Liver (tissue), 9 donors: Measurements from ENCODE around the gene IQSEC3. TPM values are rescaled to one million over a fixed set of nuclear protein-coding genes. Genes with fewer than 3 reads are reported as not detected.

Experiments
- DNase-seq: peaks from one replicate; pipeline ENCODE4 v3.0.0-alpha.2; 2017; ENCODE audit warnings: low spot score
- H3K27ac ChIP-seq, 2 donors: one replicate each; pipeline ENCODE4 v1.7.0; 2013; ENCODE audit warnings: inconsistent platforms in 2 of 2, low read length in 2 of 2, control low read depth in 1 of 2, low read depth in 1 of 2, mild to moderate bottlenecking in 1 of 2
- H3K27me3 ChIP-seq, 4 donors: one replicate each; pipeline versions ENCODE4 v1.6.1 to v1.7.0; 2013; ENCODE audit warnings: low read length in 3 of 4, inconsistent platforms in 1 of 4, mild to moderate bottlenecking in 1 of 4, moderate library complexity in 1 of 4; ENCODE audit not compliant: control insufficient read depth in 4 of 4, insufficient read depth in 4 of 4
- H3K36me3 ChIP-seq, 4 donors: one replicate each; pipeline versions ENCODE4 v1.6.1 to v1.7.0; 2013; ENCODE audit warnings: low read length in 3 of 4, mild to moderate bottlenecking in 3 of 4, low read depth in 1 of 4, moderate library complexity in 1 of 4; ENCODE audit not compliant: control insufficient read depth in 4 of 4, insufficient read depth in 3 of 4
- H3K4me1 ChIP-seq, 4 donors: one replicate each; pipeline versions ENCODE4 v1.6.1 to v1.7.0; 2013; ENCODE audit warnings: low read length in 3 of 4, mild to moderate bottlenecking in 3 of 4, moderate library complexity in 1 of 4; ENCODE audit not compliant: control insufficient read depth in 4 of 4, insufficient read depth in 4 of 4
- H3K4me3 ChIP-seq, 3 donors: one replicate each; pipeline versions ENCODE4 v1.6.1 to v1.7.0; 2013; ENCODE audit warnings: low read length in 3 of 3, control low read depth in 1 of 3, low read depth in 1 of 3, mild to moderate bottlenecking in 1 of 3
- H3K9ac ChIP-seq, 2 donors: one replicate each; pipeline ENCODE4 v1.7.0; 2013; ENCODE audit warnings: low read length in 2 of 2, mild to moderate bottlenecking in 2 of 2, moderate library complexity in 2 of 2, control low read depth in 1 of 2, low read depth in 1 of 2
- H3K9me3 ChIP-seq, 4 donors: one replicate each; pipeline versions ENCODE4 v1.6.1 to v1.7.0; 2013; ENCODE audit warnings: low read length in 3 of 4; ENCODE audit not compliant: control insufficient read depth in 4 of 4
- CTCF ChIP-seq: fragments of 150-350 bp; IDR thresholded peaks from 2 replicates; pipeline ENCODE4 v1.5.1; 2017; ENCODE audit warnings: improper control_type of control experiment, low read depth, low read length; ENCODE audit not compliant: missing input control
- EGR1 ChIP-seq, 2 donors: IDR thresholded peaks; 2 replicates each; pipeline ENCODE4 v1.6.1; 2016 to 2018; ENCODE audit warnings: antibody characterized with exemption in 2 of 2, low read depth in 2 of 2
- FOXA1 ChIP-seq: IDR thresholded peaks from 2 replicates; pipeline ENCODE4 v1.6.1; 2016; ENCODE audit warnings: antibody characterized with exemption
- FOXA2 ChIP-seq: IDR thresholded peaks from 2 replicates; pipeline ENCODE4 v1.6.1; 2016; ENCODE audit warnings: antibody characterized with exemption
- GABPA ChIP-seq, 2 donors: IDR thresholded peaks in 1 of 2; conservative IDR thresholded peaks in 1 of 2; 2 replicates each; pipeline ENCODE4 v1.6.1; 2016; ENCODE audit warnings: antibody characterized with exemption in 2 of 2, mild to moderate bottlenecking in 1 of 2, moderate library complexity in 1 of 2
- HNF4A ChIP-seq, 2 donors: conservative IDR thresholded peaks; 2 replicates each; pipeline ENCODE4 v1.6.1; 2016; ENCODE audit warnings: antibody characterized with exemption in 2 of 2, mild to moderate bottlenecking in 2 of 2
- HNF4G ChIP-seq: IDR thresholded peaks from 2 replicates; pipeline ENCODE4 v1.6.1; 2016; ENCODE audit warnings: antibody characterized with exemption
- JUND ChIP-seq, 2 donors: IDR thresholded peaks; 2 replicates each; pipeline ENCODE4 v1.6.1; 2016; ENCODE audit warnings: antibody characterized with exemption in 2 of 2
- MAX ChIP-seq: IDR thresholded peaks from 2 replicates; pipeline ENCODE4 v1.6.1; 2016; ENCODE audit warnings: antibody characterized with exemption
- NR2F2 ChIP-seq: IDR thresholded peaks from 2 replicates; pipeline ENCODE4 v1.6.1; 2016; ENCODE audit warnings: antibody characterized with exemption
- RAD21 ChIP-seq, 2 donors: IDR thresholded peaks; 2 replicates each; pipeline ENCODE4 v1.6.1; 2016; ENCODE audit warnings: antibody characterized with exemption in 2 of 2, mild to moderate bottlenecking in 2 of 2
- REST ChIP-seq: IDR thresholded peaks from 2 replicates; pipeline ENCODE4 v1.6.1; 2016; ENCODE audit warnings: antibody characterized with exemption, mild to moderate bottlenecking
- RXRA ChIP-seq, 2 donors: IDR thresholded peaks; 2 replicates each; pipeline ENCODE4 v1.6.1; 2017 to 2018; ENCODE audit warnings: antibody characterized with exemption in 2 of 2, mild to moderate bottlenecking in 1 of 2
- SP1 ChIP-seq: IDR thresholded peaks from 2 replicates; pipeline ENCODE4 v1.6.1; 2018; ENCODE audit warnings: antibody characterized with exemption, mild to moderate bottlenecking
- TAF1 ChIP-seq: conservative IDR thresholded peaks from 2 replicates; pipeline ENCODE4 v1.6.1; 2016; ENCODE audit warnings: antibody characterized with exemption, mild to moderate bottlenecking
- YY1 ChIP-seq: IDR thresholded peaks from 2 replicates; pipeline ENCODE4 v1.6.1; 2016; ENCODE audit warnings: antibody characterized with exemption, mild to moderate bottlenecking
- ZBTB33 ChIP-seq: IDR thresholded peaks from 2 replicates; pipeline ENCODE4 v1.6.1; 2016; ENCODE audit warnings: antibody characterized with exemption
- WGBS: extraction: QIAGEN DNeasy Blood & Tissue Kit; methylation state at CpG from one replicate; pipeline ENCODE4 v1.1.7; 2013; 5-methylcytosine and 5-hydroxymethylcytosine counted together
- polyA plus RNA-seq, 2 donors: library from polyadenylated mRNA; stranded (reverse) in 1 of 2; unstranded in 1 of 2; fragments of 200-250 nt in 1 of 2; fragments of >200 nt in 1 of 2; fragmentation: Nextera tagmentation in 1 of 2; extraction: Ambion mirVana in 1 of 2; gene quantifications; one replicate each; pipeline versions ENCODE4 v1.2.1 to v1.2.3, GENCODE V29; 2013 to 2015
- total RNA-seq, 2 donors: library from RNA; depleted of rRNA; stranded (reverse); fragments of >200 nt; gene quantifications; one replicate each; pipeline ENCODE4 v1.2.3, GENCODE V29; 2014
- donor health status: healthy.
- donor health status: healthy.
- donor health status: healthy.
- donor health status: healthy.
- donor health status: healthy.

IQSEC3 gene
- total and polyA plus RNA-seq, 4 donors = under 0.01 to 0.79 (median 0.48) TPM

- TF ChIP-seq GABPA (IDR thresholded peaks at IDR 0.05 in 1 of 2, conservative IDR thresholded peaks at IDR 0.05 in 1 of 2) (no peak), EGR1 (IDR thresholded peaks at IDR 0.05; ENCODE audit: low read depth in 2 of 2) (no peak), NR2F2 (no peak), MAX (no peak), JUND (IDR thresholded peaks at IDR 0.05) (no peak), REST (no peak), SP1 (no peak), RAD21 (IDR thresholded peaks at IDR 0.05) (no peak), CTCF (no peak), TAF1 (no peak)
- Histone ChIP-seq H3K9me3 (no peaks in the 10 kb centered on the region), H3K4me3 (no peak overlapping the region), H3K4me1 (peaks cover 0 to 10% (median 6%) of the 10 kb centered on the region in 4 donors), H3K27me3 (no peaks in the 10 kb centered on the region), H3K36me3 (no peaks in the 10 kb centered on the region), H3K9ac (no peak overlapping the region), H3K27ac (no peak overlapping the region)
- 86% methylated on average over 7 of the region's 7 CpGs for WGBS
- DNase-seq = no peak
Measured at GRCh38 chr12:164207-164606, 97.6 kb downstream of the IQSEC3 start.

GRCh38 chr12:165862-166368 is 99.3 kb downstream of the IQSEC3 start:
- Histone ChIP-seq H3K4me3 (no peak overlapping the region), H3K27ac (no peak overlapping the region), H3K4me1 (peaks cover 0 to 10% (median 6%) of the 10 kb centered on the region in 4 donors), H3K27me3 (no peaks in the 10 kb centered on the region), H3K9me3 (no peaks in the 10 kb centered on the region), H3K9ac (no peak overlapping the region), H3K36me3 (no peaks in the 10 kb centered on the region)
- DNase-seq = no peak
- 97% methylated on average over 15 of the region's 15 CpGs for WGBS
- no peak for TF ChIP-seq FOXA2
- no peak for TF ChIP-seq REST
- no peak for TF ChIP-seq NR2F2
- no peak for TF ChIP-seq EGR1 (IDR thresholded peaks at IDR 0.05; ENCODE audit: low read depth in 2 of 2)
- TF ChIP-seq ZBTB33 = no peak
- no peak for TF ChIP-seq RXRA (IDR thresholded peaks at IDR 0.05)
- no peak for TF ChIP-seq SP1
- no peak for TF ChIP-seq RAD21 (IDR thresholded peaks at IDR 0.05)
- no peak for TF ChIP-seq HNF4G
- TF ChIP-seq HNF4A (conservative IDR thresholded peaks at IDR 0.05) = no peak
- TF ChIP-seq FOXA1 = no peak
- no peak for TF ChIP-seq GABPA (IDR thresholded peaks at IDR 0.05 in 1 of 2, conservative IDR thresholded peaks at IDR 0.05 in 1 of 2)
- no peak for TF ChIP-seq JUND (IDR thresholded peaks at IDR 0.05)
- no peak for TF ChIP-seq CTCF
- TF ChIP-seq YY1 = no peak
- no peak for TF ChIP-seq TAF1
- TF ChIP-seq MAX = no peak
